Loucy (cell line): ENCODE measurements around the gene FAM20C.
"Not testable (repeated sequence)": the region's sequence is repeated elsewhere in the genome, so short reads cannot be mapped to it uniquely, and the experiment has no call there.

Experiments
- CTCF ChIP-seq: fragments of 200-600 bp; sonication (generic); conservative IDR thresholded peaks from 2 replicates; pipeline ENCODE4 v1.5.1; 2014; ENCODE audit warnings: mild to moderate bottlenecking, antibody characterized with exemption, low read length
- EZH2phosphoT487 ChIP-seq: fragments of 200-600 bp; IDR thresholded peaks from 2 replicates; pipeline ENCODE4 v1.6.1; 2018; ENCODE audit warnings: antibody characterized with exemption, mild to moderate bottlenecking, moderate library complexity, borderline replicate concordance

GRCh38 chr7:242826-243579 lies 50.6 kb downstream of the FAM20C start:
- not testable (repeated sequence) for TF ChIP-seq CTCF, EZH2phosphoT487
